Parathyroid adenoma (tissue), 2 donors: ENCODE data around the gene ARIH2.
"Not testable (repeated sequence)": the region's sequence is repeated elsewhere in the genome, so short reads cannot be mapped to it uniquely, and the experiment has no call there.

Source experiments
- H2AFZ ChIP-seq: fragments of 300-600 bp; sonication (generic); one replicate; pipeline ENCODE4 v1.7.0; 2017; ENCODE audit warnings: antibody characterized with exemption, mild to moderate bottlenecking
- H3K27ac ChIP-seq: fragments of 300-600 bp; sonication (generic); one replicate; pipeline ENCODE4 v1.7.0; 2017
- H3K27me3 ChIP-seq: fragments of 300-600 bp; sonication (generic); one replicate; pipeline ENCODE4 v1.7.0; 2017; ENCODE audit warnings: low read length; ENCODE audit not compliant: control insufficient read depth, insufficient read depth
- H3K36me3 ChIP-seq: fragments of 300-600 bp; sonication (generic); one replicate; pipeline ENCODE4 v1.7.0; 2017; ENCODE audit warnings: low read length; ENCODE audit not compliant: control insufficient read depth, insufficient read depth
- H3K4me1 ChIP-seq: fragments of 300-600 bp; sonication (generic); one replicate; pipeline ENCODE4 v1.7.0; 2017; ENCODE audit warnings: control low read depth
- H3K4me2 ChIP-seq: fragments of 300-600 bp; sonication (generic); one replicate; pipeline ENCODE4 v1.7.0; 2017; ENCODE audit warnings: low read length
- H3K4me3 ChIP-seq: fragments of 300-600 bp; sonication (generic); one replicate; pipeline ENCODE4 v1.7.0; 2017; ENCODE audit warnings: low read depth, low read length
- H3K79me2 ChIP-seq: fragments of 300-600 bp; sonication (generic); one replicate; pipeline ENCODE4 v1.7.0; 2017; ENCODE audit warnings: control low read depth
- H3K9ac ChIP-seq: fragments of 300-600 bp; sonication (generic); one replicate; pipeline ENCODE4 v1.7.0; 2017; ENCODE audit warnings: mild to moderate bottlenecking
- H3K9me3 ChIP-seq: fragments of 300-600 bp; sonication (generic); one replicate; pipeline ENCODE4 v1.7.0; 2017; ENCODE audit warnings: low read length; ENCODE audit not compliant: control insufficient read depth
- CTCF ChIP-seq: fragments of 300-600 bp; sonication (generic); IDR thresholded peaks from one replicate; pipeline ENCODE4 v1.7.0; 2017; ENCODE audit warnings: antibody characterized with exemption, mild to moderate bottlenecking
- donor health status: primary hyperparathyroidism.

ARIH2 gene

GRCh38 chr3:49007771-49008528 is 89.3 kb downstream of the ARIH2 start:
- Histone ChIP-seq H3K36me3 (no peaks in the 10 kb centered on the region), H3K9me3 (no peaks in the 10 kb centered on the region), H2AFZ (peak overlapping the region; percentile 78), H3K9ac (peak overlapping the region; percentile 49), H3K4me1 (peaks cover 6% of the 10 kb centered on the region), H3K27ac (peak overlapping the region; percentile 87), H3K4me2 (peak overlapping the region; percentile 100), H3K27me3 (no peaks in the 10 kb centered on the region), H3K79me2 (peaks cover 19% of the 10 kb centered on the region), H3K4me3 (peak overlapping the region; percentile 100)
- TF ChIP-seq CTCF = no peak

GRCh38 chr3:49008627-49009026 is 90.0 kb downstream of the ARIH2 start:
- not testable (repeated sequence) for H3K4me3 ChIP-seq

GRCh38 chr3:49009396-49009795 is 90.8 kb downstream of the ARIH2 start:
- Histone ChIP-seq H3K9me3 (no peaks in the 10 kb centered on the region), H3K4me2 (no peak overlapping the region), H3K27me3 (no peaks in the 10 kb centered on the region), H3K27ac (no peak overlapping the region), H3K4me1 (peaks cover 6% of the 10 kb centered on the region), H3K36me3 (no peaks in the 10 kb centered on the region), H3K4me3 (no peak overlapping the region), H3K79me2 (peaks cover 16% of the 10 kb centered on the region), H2AFZ (no peak overlapping the region), H3K9ac (no peak overlapping the region)
- no peak for TF ChIP-seq CTCF

More at GRCh38 chr3:49008627-49009026, 90.0 kb downstream of the ARIH2 start:
- not testable (repeated sequence) for H3K4me1 ChIP-seq, H3K9ac ChIP-seq, H3K36me3 ChIP-seq, H3K9me3 ChIP-seq, H3K27me3 ChIP-seq, H2AFZ ChIP-seq
- H3K4me2 ChIP-seq = peak overlapping the region; percentile 0
- peaks cover 19% of the 10 kb centered on the region for H3K79me2 ChIP-seq
- H3K27ac ChIP-seq = peak overlapping the region; percentile 87

- Histone ChIP-seq H3K36me3 (no peaks in the 10 kb centered on the region), H3K4me2 (no peak overlapping the region), H3K4me1 (peaks cover 4% of the 10 kb centered on the region)
Measured at GRCh38 chr3:49012441-49013017, 93.9 kb downstream of the ARIH2 start.

More at GRCh38 chr3:49012441-49013017, 93.9 kb downstream of the ARIH2 start:
- H3K9ac ChIP-seq = no peak overlapping the region
- peaks cover 3% of the 10 kb centered on the region for H3K79me2 ChIP-seq
- no peak overlapping the region for H2AFZ ChIP-seq
- no peak overlapping the region for H3K4me3 ChIP-seq
- H3K27me3 ChIP-seq = no peaks in the 10 kb centered on the region
- H3K9me3 ChIP-seq = no peaks in the 10 kb centered on the region
- no peak overlapping the region for H3K27ac ChIP-seq
- no peak for TF ChIP-seq CTCF
